AG10803 (cell line): Measurements from ENCODE around the gene EDC3.
A peak's percentile ranks its signal among the peaks of the same experiment; 100 is the strongest.

Source experiments
- DNase-seq: peaks from one replicate; pipeline ENCODE4 v3.0.0; 2010; ENCODE audit warnings: low read depth
- H3K4me3 ChIP-seq: 2 replicates; pipeline ENCODE4 v1.5.1; 2011; ENCODE audit warnings: mild to moderate bottlenecking, low read length, control low read depth
- CTCF ChIP-seq: conservative IDR thresholded peaks from 2 replicates; pipeline ENCODE4 v1.5.1; 2011; ENCODE audit warnings: mild to moderate bottlenecking, low read length, control low read depth, inconsistent platforms

EDC3 gene

GRCh38 chr15:74619916-74620635 is 75.7 kb downstream of the EDC3 start:
- H3K4me3 ChIP-seq, result no peak overlapping the region
- DNase-seq, result no peak
- no peak for TF ChIP-seq CTCF

- H3K4me3 ChIP-seq, result no peak overlapping the region
- no peak for TF ChIP-seq CTCF
- DNase-seq, result no peak
Observed at GRCh38 chr15:74618841-74619596, 76.8 kb downstream of the EDC3 start.

GRCh38 chr15:74616996-74617395 is 78.8 kb downstream of the EDC3 start:
- peak overlapping the region; percentile 98 for H3K4me3 ChIP-seq
- no peak for TF ChIP-seq CTCF
- no peak for DNase-seq

GRCh38 chr15:74616366-74616939 is 79.4 kb downstream of the EDC3 start:
- peak; percentile 64 for DNase-seq

GRCh38 chr15:74615508-74616365 is 80.1 kb downstream of the EDC3 start, which contains the start of gene CLK3:
Gene CLK3 (plus strand): TSS chr15:74615836. CDS start chr15:74619197, 3,361 bp downstream.
- H3K4me3 ChIP-seq, result peak within 1 kb of the TSS; percentile 98
- DNase-seq, result peak; percentile 92
- TF ChIP-seq CTCF, result no peak

More at GRCh38 chr15:74616366-74616939, 79.4 kb downstream of the EDC3 start:
- peak overlapping the region; percentile 98 for H3K4me3 ChIP-seq
- TF ChIP-seq CTCF, result no peak

GRCh38 chr15:74614744-74615507 is 80.9 kb downstream of the EDC3 start:
- peak overlapping the region; percentile 98 for H3K4me3 ChIP-seq
- no peak for TF ChIP-seq CTCF
- peak; percentile 80 for DNase-seq
